Endodermal cell (in vitro differentiated cells): Measurements from ENCODE around the gene ZNF469. TPM values are rescaled to one million over a fixed set of nuclear protein-coding genes. Genes with fewer than 3 reads are reported as not detected.
A peak's percentile ranks its signal among the peaks of the same experiment; 100 is the strongest.

Source experiments
- DNase-seq: peaks from one replicate; pipeline ENCODE4 v3.0.0-alpha.2; 2017
- H3K27ac ChIP-seq: 2 replicates; pipeline ENCODE4 v1.5.1; 2013; ENCODE audit warnings: mild to moderate bottlenecking, low read depth, low read length, moderate library complexity
- H3K27me3 ChIP-seq: 2 replicates; pipeline ENCODE4 v1.6.1; 2013; ENCODE audit warnings: mild to moderate bottlenecking, low read length, moderate library complexity; ENCODE audit not compliant: insufficient read depth, control insufficient read depth, poor library complexity, severe bottlenecking
- H3K36me3 ChIP-seq: 2 replicates; pipeline ENCODE4 v1.7.0; 2013; ENCODE audit warnings: mild to moderate bottlenecking, low read length, moderate library complexity; ENCODE audit not compliant: control insufficient read depth, insufficient read depth
- H3K4me1 ChIP-seq: one replicate; pipeline ENCODE4 v1.7.0; 2013; ENCODE audit warnings: low read length; ENCODE audit not compliant: control insufficient read depth, insufficient read depth
- H3K4me3 ChIP-seq: 2 replicates; pipeline ENCODE4 v1.5.1; 2013; ENCODE audit warnings: mild to moderate bottlenecking, low read length, moderate library complexity
- H3K9ac ChIP-seq: 2 replicates; pipeline ENCODE4 v1.6.1; 2013; ENCODE audit warnings: mild to moderate bottlenecking, low read length, moderate library complexity; ENCODE audit not compliant: poor library complexity, severe bottlenecking; ENCODE audit errors: extremely low read depth
- H3K9me3 ChIP-seq: 2 replicates; pipeline ENCODE4 v1.6.1; 2013; ENCODE audit warnings: mild to moderate bottlenecking, low read length, moderate library complexity; ENCODE audit not compliant: control insufficient read depth
- H3K27ac Mint-ChIP-seq: 2 replicates; pipeline ENCODE4 v1.8.0; 2020; ENCODE audit warnings: mixed read lengths
- H3K27me3 Mint-ChIP-seq: 2 replicates; pipeline ENCODE4 v1.8.0; 2021; ENCODE audit warnings: mild to moderate bottlenecking, mixed read lengths; ENCODE audit not compliant: insufficient read depth
- H3K36me3 Mint-ChIP-seq: 2 replicates; pipeline ENCODE4 v1.8.0; 2020; ENCODE audit warnings: low read depth, mixed read lengths
- H3K4me1 Mint-ChIP-seq: 2 replicates; pipeline ENCODE4 v1.8.0; 2020; ENCODE audit warnings: mixed read lengths
- H3K4me3 Mint-ChIP-seq: 2 replicates; pipeline ENCODE4 v1.8.0; 2020; ENCODE audit warnings: mild to moderate bottlenecking, moderate library complexity, mixed read lengths
- H3K9me3 Mint-ChIP-seq: 2 replicates; pipeline ENCODE4 v1.8.0; 2020; ENCODE audit warnings: mild to moderate bottlenecking, mixed read lengths
- CTCF ChIP-seq: fragments of 200-600 bp; sonication (generic); conservative IDR thresholded peaks from 2 replicates; pipeline ENCODE4 v1.5.0; 2021; ENCODE audit warnings: antibody characterized with exemption, mild to moderate bottlenecking
- WGBS, 2 experiments: methylation state at CpG; one replicate each; pipeline versions ENCODE4 v1.1.5 to v1.1.7; 2013; ENCODE audit warnings: missing lambda C conversion rate in 2 of 2, mixed read lengths in 1 of 2; ENCODE audit not compliant: insufficient coverage in 1 of 2, insufficient read length in 1 of 2; 5-methylcytosine and 5-hydroxymethylcytosine counted together
- total RNA-seq, 2 donors: library from RNA; stranded (reverse); fragmentation: NEBNext Ultra II Directional in 1 of 2; extraction: Animal tissue kit (Norgen Biotek cat#: 25700) in 1 of 2; gene quantifications; 2 replicates in 1 of 2; 3 replicates in 1 of 2; pipeline ENCODE4 v1.2.1, GENCODE V29; 2021

The ZNF469 gene
- total RNA-seq, 2 donors from 2014 or later: 0.68 to 4.7 TPM

GRCh38 chr16:88361775-88362174, 21.0 kb upstream of the ZNF469 start:
- Histone ChIP-seq H3K27ac (no peak overlapping the region), H3K4me3 (no peak overlapping the region), H3K4me1 (no peaks in the 10 kb centered on the region), H3K9me3 (peaks cover 11% of the 10 kb centered on the region), H3K27me3 (no peaks in the 10 kb centered on the region), H3K36me3 (no peaks in the 10 kb centered on the region), H3K9ac (no peak overlapping the region)
- peaks cover 16% of the 10 kb centered on the region for H3K27me3 Mint-ChIP-seq
- H3K9me3 Mint-ChIP-seq: peaks cover 27% of the 10 kb centered on the region
- no peak for TF ChIP-seq CTCF
- no peak for DNase-seq
- 86 to 87% methylated on average over 4 to 5 of the region's 5 CpGs for WGBS, 2 experiments
- no peak overlapping the region for H3K27ac Mint-ChIP-seq
- no peaks in the 10 kb centered on the region for H3K4me1 Mint-ChIP-seq
- no peaks in the 10 kb centered on the region for H3K36me3 Mint-ChIP-seq
- no peak overlapping the region for H3K4me3 Mint-ChIP-seq

- no peak for TF ChIP-seq CTCF
- 71 to 81% methylated on average over 2 of the region's 2 CpGs for WGBS, 2 experiments
- H3K36me3 Mint-ChIP-seq: no peaks in the 10 kb centered on the region
- no peaks in the 10 kb centered on the region for H3K27me3 ChIP-seq
- no peaks in the 10 kb centered on the region for H3K4me1 Mint-ChIP-seq
- H3K36me3 ChIP-seq: no peaks in the 10 kb centered on the region
- DNase-seq: no peak
- peaks cover 16% of the 10 kb centered on the region for H3K27me3 Mint-ChIP-seq
- no peak overlapping the region for H3K27ac Mint-ChIP-seq
- H3K4me3 Mint-ChIP-seq: no peak overlapping the region
- no peaks in the 10 kb centered on the region for H3K4me1 ChIP-seq
- H3K4me3 ChIP-seq: no peak overlapping the region
- no peak overlapping the region for H3K9ac ChIP-seq
- peaks cover 27% of the 10 kb centered on the region for H3K9me3 Mint-ChIP-seq
- H3K27ac ChIP-seq: no peak overlapping the region
- peaks cover 11% of the 10 kb centered on the region for H3K9me3 ChIP-seq
These were observed 19.4 kb upstream of the ZNF469 start for GRCh38 chr16:88363239-88363891.

- peak; percentile 55 for DNase-seq
- no peak for TF ChIP-seq CTCF
- H3K27me3 ChIP-seq: no peaks in the 10 kb centered on the region
- Mint-ChIP-seq H3K36me3 (no peaks in the 10 kb centered on the region), H3K4me3 (no peak overlapping the region), H3K9me3 (peaks cover 21% of the 10 kb centered on the region), H3K27me3 (peaks cover 16% of the 10 kb centered on the region), H3K4me1 (no peaks in the 10 kb centered on the region), H3K27ac (no peak overlapping the region)
- no peak overlapping the region for H3K9ac ChIP-seq
- no peak overlapping the region for H3K4me3 ChIP-seq
- peaks cover 11% of the 10 kb centered on the region for H3K9me3 ChIP-seq
- no peaks in the 10 kb centered on the region for H3K4me1 ChIP-seq
- 88 to 90% methylated on average over 3 to 6 of the region's 6 CpGs for WGBS, 2 experiments
- no peak overlapping the region for H3K27ac ChIP-seq
- H3K36me3 ChIP-seq: no peaks in the 10 kb centered on the region
These were observed 17.4 kb upstream of the ZNF469 start for GRCh38 chr16:88365244-88365865.
